Immature natural killer cell (primary cell): ENCODE data around the gene TRUB1. TPM values are rescaled to one million over a fixed set of nuclear protein-coding genes. Genes with fewer than 3 reads are reported as not detected.
"Not testable (repeated sequence)": the region's sequence is repeated elsewhere in the genome, so short reads cannot be mapped to it uniquely, and the experiment has no call there.

ENCODE experiments used
- DNase-seq, 3 donors: peaks; one replicate each; pipeline ENCODE4 v3.0.0; 2022; ENCODE audit warnings: mixed read lengths in 1 of 3
- H3K27ac Mint-ChIP-seq, 6 donors: one replicate each; pipeline ENCODE4 v1.8.0; 2020; ENCODE audit warnings: mixed read lengths in 6 of 6, mild to moderate bottlenecking in 5 of 6, inconsistent platforms in 4 of 6, moderate library complexity in 3 of 6
- H3K27me3 Mint-ChIP-seq, 3 donors: one replicate each; pipeline ENCODE4 v1.8.0; 2020 to 2021; ENCODE audit warnings: low read depth in 3 of 3, mild to moderate bottlenecking in 3 of 3, mixed read lengths in 3 of 3, moderate library complexity in 3 of 3, inconsistent platforms in 1 of 3
- H3K36me3 Mint-ChIP-seq, 3 donors: one replicate each; pipeline ENCODE4 v1.8.0; 2020; ENCODE audit warnings: mixed read lengths in 3 of 3, inconsistent platforms in 2 of 3, mild to moderate bottlenecking in 2 of 3
- H3K4me1 Mint-ChIP-seq, 2 donors: one replicate each; pipeline ENCODE4 v1.8.0; 2020; ENCODE audit warnings: inconsistent platforms in 2 of 2, mild to moderate bottlenecking in 2 of 2, mixed read lengths in 2 of 2, moderate library complexity in 1 of 2
- H3K4me3 Mint-ChIP-seq, 5 donors: one replicate each; pipeline ENCODE4 v1.8.0; 2020; ENCODE audit warnings: mild to moderate bottlenecking in 5 of 5, mixed read lengths in 5 of 5, inconsistent platforms in 3 of 5, moderate library complexity in 3 of 5
- H3K9me3 Mint-ChIP-seq, 6 donors: one replicate each; pipeline ENCODE4 v1.8.0; 2020; ENCODE audit warnings: mild to moderate bottlenecking in 6 of 6, mixed read lengths in 6 of 6, inconsistent platforms in 4 of 6, moderate library complexity in 3 of 6
- polyA plus RNA-seq, 3 donors: library from polyadenylated mRNA; unstranded; fragments of 300-500 nt; fragmentation: Illumina TruSeq; gene quantifications; one replicate each; pipeline ENCODE4 v1.2.3, GENCODE V29; 2021

The TRUB1 gene
- polyA plus RNA-seq, 3 donors from 2014 or later = 1.9 to 11.2 (median 10.6) TPM

- H3K4me1 Mint-ChIP-seq = peaks cover 2 to 9% of the 10 kb centered on the region in 2 donors
- H3K4me3 Mint-ChIP-seq = no peak overlapping the region
Measured at GRCh38 chr10:114932945-114933344, 5.0 kb upstream of the TRUB1 start.

GRCh38 chr10:114933588-114933987 is 4.4 kb upstream of the TRUB1 start:
- Mint-ChIP-seq H3K9me3 (no peaks in the 10 kb centered on the region), H3K36me3 (peaks cover 0 to 3% (median 0%) of the 10 kb centered on the region in 3 donors), H3K4me1 (peaks cover 7 to 15% of the 10 kb centered on the region in 2 donors)

More at GRCh38 chr10:114932945-114933344, 5.0 kb upstream of the TRUB1 start:
- peaks cover 0 to 10% (median 2%) of the 10 kb centered on the region in 3 donors for H3K27me3 Mint-ChIP-seq
- no peaks in the 10 kb centered on the region for H3K9me3 Mint-ChIP-seq
- peaks cover 0 to 3% (median 0%) of the 10 kb centered on the region in 3 donors for H3K36me3 Mint-ChIP-seq
- DNase-seq = no peak
- H3K27ac Mint-ChIP-seq = no peak overlapping the region

GRCh38 chr10:114933995-114934394 is 4.0 kb upstream of the TRUB1 start:
- H3K27ac Mint-ChIP-seq, H3K9me3 Mint-ChIP-seq, H3K4me3 Mint-ChIP-seq, H3K36me3 Mint-ChIP-seq, DNase-seq: not testable (repeated sequence)
- H3K27me3 Mint-ChIP-seq = peaks cover 0 to 11% (median 2%) of the 10 kb centered on the region in 3 donors
- peaks cover 11 to 20% of the 10 kb centered on the region in 2 donors for H3K4me1 Mint-ChIP-seq

More at GRCh38 chr10:114933588-114933987, 4.4 kb upstream of the TRUB1 start:
- H3K27ac Mint-ChIP-seq = no peak overlapping the region
- H3K27me3 Mint-ChIP-seq = peaks cover 2 to 11% (median 2%) of the 10 kb centered on the region in 3 donors
- no peak overlapping the region for H3K4me3 Mint-ChIP-seq
- no peak for DNase-seq

- peak overlapping the region; percentile 94 to 98 (median 97) for H3K4me3 Mint-ChIP-seq
- H3K36me3 Mint-ChIP-seq = peaks cover 0 to 8% (median 7%) of the 10 kb centered on the region in 3 donors
- no peaks in the 10 kb centered on the region for H3K9me3 Mint-ChIP-seq
- H3K4me1 Mint-ChIP-seq = peaks cover 23 to 42% of the 10 kb centered on the region in 2 donors
- H3K27ac Mint-ChIP-seq = peak overlapping the region; percentile 93 to 97 (median 94)
- peaks cover 0 to 6% (median 2%) of the 10 kb centered on the region in 3 donors for H3K27me3 Mint-ChIP-seq
- DNase-seq = no peak
Measured at GRCh38 chr10:114938856-114939193, 830 bp downstream of the TRUB1 start.

- Mint-ChIP-seq H3K4me3 (peak overlapping the region in 1 of 5 donors; percentile 8), H3K36me3 (peaks cover 2 to 16% (median 16%) of the 10 kb centered on the region in 3 donors), H3K27me3 (peaks cover 0 to 4% (median 2%) of the 10 kb centered on the region in 3 donors), H3K9me3 (no peaks in the 10 kb centered on the region), H3K4me1 (peaks cover 23 to 42% of the 10 kb centered on the region in 2 donors), H3K27ac (peak overlapping the region in 3 of 6 donors; percentile 6 to 35 (median 11))
- no peak for DNase-seq
Measured at GRCh38 chr10:114940735-114941134, 2.7 kb downstream of the TRUB1 start.

GRCh38 chr10:114943000-114943399 is 5.0 kb downstream of the TRUB1 start:
- Mint-ChIP-seq H3K36me3 (peaks cover 5 to 25% (median 17%) of the 10 kb centered on the region in 3 donors), H3K9me3 (no peaks in the 10 kb centered on the region), H3K27me3 (peaks cover 0 to 2% (median under 1%) of the 10 kb centered on the region in 3 donors), H3K4me3 (no peak overlapping the region), H3K27ac (peak overlapping the region in 1 of 6 donors; percentile 46), H3K4me1 (peaks cover 26 to 46% of the 10 kb centered on the region in 2 donors)
- no peak for DNase-seq

GRCh38 chr10:114953047-114953446 is 15.1 kb downstream of the TRUB1 start:
- Mint-ChIP-seq H3K4me1 (peaks cover 24 to 42% of the 10 kb centered on the region in 2 donors), H3K27me3 (no peaks in the 10 kb centered on the region), H3K9me3 (no peaks in the 10 kb centered on the region), H3K36me3 (peaks cover 0 to 27% (median 12%) of the 10 kb centered on the region in 3 donors), H3K27ac (no peak overlapping the region), H3K4me3 (no peak overlapping the region)
- DNase-seq = no peak

GRCh38 chr10:114955984-114956383 is 18.0 kb downstream of the TRUB1 start:
- Mint-ChIP-seq H3K4me3 (no peak overlapping the region), H3K9me3 (no peaks in the 10 kb centered on the region), H3K4me1 (peaks cover 14 to 33% of the 10 kb centered on the region in 2 donors), H3K27ac (no peak overlapping the region), H3K27me3 (no peaks in the 10 kb centered on the region), H3K36me3 (peaks cover 0 to 17% (median 6%) of the 10 kb centered on the region in 3 donors)
- no peak for DNase-seq

GRCh38 chr10:114956466-114956865 is 18.5 kb downstream of the TRUB1 start:
- Mint-ChIP-seq H3K27ac (no peak overlapping the region), H3K4me1 (peaks cover 15 to 38% of the 10 kb centered on the region in 2 donors), H3K36me3 (peaks cover 0 to 17% (median 8%) of the 10 kb centered on the region in 3 donors), H3K9me3 (no peaks in the 10 kb centered on the region), H3K27me3 (no peaks in the 10 kb centered on the region), H3K4me3 (no peak overlapping the region)
- DNase-seq = no peak

- Mint-ChIP-seq H3K27ac (no peak overlapping the region), H3K4me3 (no peak overlapping the region), H3K27me3 (no peaks in the 10 kb centered on the region)
Measured at GRCh38 chr10:114957122-114957521, 19.1 kb downstream of the TRUB1 start.

GRCh38 chr10:114957673-114958072 is 19.7 kb downstream of the TRUB1 start:
- Mint-ChIP-seq H3K9me3 (no peaks in the 10 kb centered on the region), H3K27ac (no peak overlapping the region), H3K4me1 (peaks cover 15 to 43% of the 10 kb centered on the region in 2 donors), H3K4me3 (no peak overlapping the region), H3K36me3 (peaks cover 3 to 21% (median 11%) of the 10 kb centered on the region in 3 donors), H3K27me3 (peaks cover 0 to 3% (median 0%) of the 10 kb centered on the region in 3 donors)
- DNase-seq = no peak

More at GRCh38 chr10:114957122-114957521, 19.1 kb downstream of the TRUB1 start:
- H3K9me3 Mint-ChIP-seq = no peaks in the 10 kb centered on the region
- H3K36me3 Mint-ChIP-seq = peaks cover 0 to 17% (median 8%) of the 10 kb centered on the region in 3 donors
- H3K4me1 Mint-ChIP-seq = peaks cover 15 to 40% of the 10 kb centered on the region in 2 donors
- DNase-seq = no peak

- H3K4me1 Mint-ChIP-seq = peaks cover 12 to 39% of the 10 kb centered on the region in 2 donors
- peak overlapping the region in 1 of 6 donors; percentile 12 for H3K27ac Mint-ChIP-seq
Measured at GRCh38 chr10:114962441-114962840, 24.4 kb downstream of the TRUB1 start.

GRCh38 chr10:114963908-114964307 is 25.9 kb downstream of the TRUB1 start:
- H3K27ac Mint-ChIP-seq = no peak overlapping the region
- no peaks in the 10 kb centered on the region for H3K9me3 Mint-ChIP-seq
- peaks cover 9 to 21% (median 12%) of the 10 kb centered on the region in 3 donors for H3K36me3 Mint-ChIP-seq
- peaks cover 21 to 50% of the 10 kb centered on the region in 2 donors for H3K4me1 Mint-ChIP-seq
- peaks cover 0 to 3% (median 2%) of the 10 kb centered on the region in 3 donors for H3K27me3 Mint-ChIP-seq
- no peak for DNase-seq
- no peak overlapping the region for H3K4me3 Mint-ChIP-seq

More at GRCh38 chr10:114962441-114962840, 24.4 kb downstream of the TRUB1 start:
- Mint-ChIP-seq H3K9me3 (no peaks in the 10 kb centered on the region), H3K36me3 (peaks cover 9 to 21% (median 12%) of the 10 kb centered on the region in 3 donors), H3K4me3 (no peak overlapping the region), H3K27me3 (peaks cover 0 to 3% (median 2%) of the 10 kb centered on the region in 3 donors)
- no peak for DNase-seq

- H3K9me3 Mint-ChIP-seq = no peaks in the 10 kb centered on the region
- H3K4me3 Mint-ChIP-seq = no peak overlapping the region
- peaks cover 4 to 21% (median 12%) of the 10 kb centered on the region in 3 donors for H3K36me3 Mint-ChIP-seq
- peaks cover 36 to 57% of the 10 kb centered on the region in 2 donors for H3K4me1 Mint-ChIP-seq
- DNase-seq = no peak
- H3K27ac Mint-ChIP-seq = no peak overlapping the region
- peaks cover 0 to 3% (median 2%) of the 10 kb centered on the region in 3 donors for H3K27me3 Mint-ChIP-seq
Measured at GRCh38 chr10:114967071-114967470, 29.1 kb downstream of the TRUB1 start.
